H1 (cell line): Measurements from ENCODE around the gene FBXO5. TPM values are rescaled to one million over a fixed set of nuclear protein-coding genes. Genes with fewer than 3 reads are reported as not detected.

Source experiments
- CTCF ChIA-PET: fragments of 300-600 bp; sonication (Branson Sonifier 250); formaldehyde crosslinking; loops from one replicate; lab custom pipeline; 2021; ENCODE audit not compliant: partially characterized antibody; lab: Charles Lee
- POLR2A ChIA-PET: fragments of 300-600 bp; sonication (Branson Sonifier 250); formaldehyde crosslinking; loops from one replicate; lab custom pipeline; 2021; ENCODE audit warnings: inconsistent platforms; ENCODE audit not compliant: partially characterized antibody; lab: Charles Lee
- DNase-seq, 2 experiments: peaks; one replicate each; pipeline versions ENCODE4 v3.0.0 to v3.0.0-alpha.2; 2010 to 2022; ENCODE audit warnings: low spot score in 2 of 2, low read depth in 1 of 2, mixed read lengths in 1 of 2
- FAIRE-seq: peaks from 2 replicates; lab custom pipeline; 2011; peaks lifted over from hg19 to GRCh38; lab: Jason Lieb, UNC
- H2AFZ ChIP-seq: 2 replicates; pipeline ENCODE4 v1.8.1; 2012; ENCODE audit warnings: low read length, inconsistent platforms
- H2AK5ac ChIP-seq: 2 replicates; pipeline ENCODE4 v1.6.1; 2013; ENCODE audit warnings: low read depth, low read length
- H2BK120ac ChIP-seq: replicated peaks from 2 replicates; pipeline ENCODE3; 2013; ENCODE audit warnings: low read depth, low read length, inconsistent platforms
- H2BK12ac ChIP-seq: 2 replicates; pipeline ENCODE4 v1.6.1; 2013; ENCODE audit warnings: low read depth, low read length
- H2BK15ac ChIP-seq: 2 replicates; pipeline ENCODE4 v1.6.1; 2013; ENCODE audit warnings: low read length
- H2BK20ac ChIP-seq: 2 replicates; pipeline ENCODE4 v1.6.1; 2013; ENCODE audit warnings: low read length
- H2BK5ac ChIP-seq: 2 replicates; pipeline ENCODE4 v1.6.1; 2013; ENCODE audit warnings: low read depth, low read length
- H3K14ac ChIP-seq: 2 replicates; pipeline ENCODE4 v1.6.1; 2013; ENCODE audit warnings: inconsistent platforms; ENCODE audit not compliant: insufficient read length
- H3K18ac ChIP-seq: 2 replicates; pipeline ENCODE4 v1.6.1; 2013; ENCODE audit warnings: low read length; ENCODE audit errors: extremely low read depth
- H3K23ac ChIP-seq: 2 replicates; pipeline ENCODE4 v1.6.1; 2013; ENCODE audit warnings: inconsistent platforms; ENCODE audit not compliant: insufficient read length
- H3K23me2 ChIP-seq: 2 replicates; pipeline ENCODE4 v1.6.1; 2013; ENCODE audit warnings: low read depth, low read length
- H3K27ac ChIP-seq: 2 replicates; pipeline ENCODE4 v1.6.1; 2011; ENCODE audit warnings: low read depth, low read length, inconsistent platforms
- H3K27me3 ChIP-seq, 4 experiments: replicated peaks in 1 of 4; 1 replicate in 1 of 4; 2 replicates in 3 of 4; pipeline versions ENCODE4 v1.6.1 to v1.8.1; 2011 to 2013; ENCODE audit warnings: low read length in 3 of 4, mild to moderate bottlenecking in 3 of 4, inconsistent platforms in 2 of 4, mixed read lengths in 2 of 4, moderate library complexity in 1 of 4; ENCODE audit not compliant: control insufficient read depth in 3 of 4, insufficient read depth in 3 of 4; ENCODE audit errors: extremely low read depth in 1 of 4
- H3K36me3 ChIP-seq, 4 experiments: 2 replicates each; pipeline versions ENCODE4 v1.6.1 to v1.8.1; 2011 to 2013; ENCODE audit warnings: mild to moderate bottlenecking in 4 of 4, low read length in 3 of 4, moderate library complexity in 2 of 4, control low read depth in 1 of 4, inconsistent platforms in 1 of 4; ENCODE audit not compliant: insufficient read depth in 4 of 4, control insufficient read depth in 2 of 4
- H3K4ac ChIP-seq: replicated peaks from 2 replicates; pipeline ENCODE3; 2013; ENCODE audit warnings: low read length, low read depth, mixed read lengths, inconsistent platforms; ENCODE audit not compliant: insufficient read length
- H3K4me1 ChIP-seq, 4 experiments: replicated peaks in 1 of 4; 1 replicate in 1 of 4; 2 replicates in 3 of 4; pipeline versions ENCODE4 v1.6.1 to v1.8.1; 2011 to 2013; ENCODE audit warnings: low read length in 3 of 4, inconsistent platforms in 2 of 4, mixed read lengths in 1 of 4; ENCODE audit not compliant: insufficient read depth in 4 of 4, control insufficient read depth in 3 of 4
- H3K4me2 ChIP-seq, 2 experiments: 2 replicates each; pipeline versions ENCODE4 v1.6.1 to v1.8.1; 2011 to 2013; ENCODE audit warnings: low read depth in 2 of 2, low read length in 2 of 2, control low read depth in 1 of 2, inconsistent platforms in 1 of 2, mild to moderate bottlenecking in 1 of 2; ENCODE audit not compliant: insufficient read depth in 1 of 2
- H3K4me3 ChIP-seq, 4 experiments: fragments of 200-600, 300-600 bp in 1 of 4; sonication (generic), shearing (Covaris generic), sonication (Bioruptor Twin) in 1 of 4; 2 replicates each; pipeline versions ENCODE4 v1.5.1 to v1.8.1; 2011 to 2016; ENCODE audit warnings: low read length in 4 of 4, low read depth in 3 of 4, control low read depth in 2 of 4, inconsistent platforms in 2 of 4, mild to moderate bottlenecking in 2 of 4, mixed read lengths in 1 of 4, moderate library complexity in 1 of 4; ENCODE audit not compliant: insufficient read depth in 2 of 4; ENCODE audit errors: extremely low read depth in 1 of 4
- H3K56ac ChIP-seq: replicated peaks from 2 replicates; pipeline ENCODE3; 2013; ENCODE audit warnings: low read depth, mild to moderate bottlenecking, mixed read lengths, low read length, inconsistent platforms; ENCODE audit not compliant: insufficient read length
- H3K79me1 ChIP-seq: 2 replicates; pipeline ENCODE4 v1.6.1; 2013; ENCODE audit warnings: low read depth, low read length, control low read depth
- H3K79me2 ChIP-seq, 2 experiments: 2 replicates each; pipeline versions ENCODE4 v1.6.1 to v1.8.1; 2012 to 2013; ENCODE audit warnings: low read length in 2 of 2, mild to moderate bottlenecking in 2 of 2, inconsistent platforms in 1 of 2; ENCODE audit not compliant: insufficient read depth in 2 of 2, control insufficient read depth in 1 of 2
- H3K9ac ChIP-seq, 4 experiments: replicated peaks in 1 of 4; 1 replicate in 1 of 4; 2 replicates in 3 of 4; pipeline versions ENCODE4 v1.6.1 to v1.8.1; 2011 to 2013; ENCODE audit warnings: low read depth in 3 of 4, low read length in 3 of 4, control low read depth in 2 of 4, mild to moderate bottlenecking in 2 of 4, moderate library complexity in 2 of 4, inconsistent platforms in 1 of 4; ENCODE audit errors: extremely low read depth in 1 of 4
- H3K9me3 ChIP-seq, 2 experiments: 2 replicates each; pipeline versions ENCODE4 v1.6.1 to v1.8.1; 2012 to 2013; ENCODE audit warnings: mild to moderate bottlenecking in 2 of 2, moderate library complexity in 2 of 2, control low read depth in 1 of 2, inconsistent platforms in 1 of 2, low read depth in 1 of 2, low read length in 1 of 2, mixed read lengths in 1 of 2; ENCODE audit not compliant: insufficient read depth in 2 of 2
- H4K20me1 ChIP-seq, 2 experiments: replicated peaks in 1 of 2; 2 replicates each; pipeline versions ENCODE3 to v1.8.1; 2011 to 2013; ENCODE audit warnings: inconsistent platforms in 2 of 2, low read length in 2 of 2, mild to moderate bottlenecking in 1 of 2; ENCODE audit not compliant: insufficient read depth in 2 of 2, control insufficient read depth in 1 of 2
- H4K5ac ChIP-seq: 2 replicates; pipeline ENCODE4 v1.6.1; 2013; ENCODE audit warnings: low read length, low read depth, mixed read lengths, inconsistent platforms; ENCODE audit not compliant: insufficient read length
- H4K8ac ChIP-seq: 2 replicates; pipeline ENCODE4 v1.8.0; 2013; ENCODE audit warnings: mild to moderate bottlenecking, moderate library complexity, low read length, inconsistent platforms; ENCODE audit not compliant: insufficient read depth; ENCODE audit errors: extremely low read depth
- H4K91ac ChIP-seq: replicated peaks from 2 replicates; pipeline ENCODE3; 2013; ENCODE audit warnings: low read length, mixed read lengths, inconsistent platforms; ENCODE audit not compliant: insufficient read length
- ATF3 ChIP-seq: IDR thresholded peaks from 2 replicates; pipeline ENCODE4 v1.6.1; 2011; ENCODE audit warnings: low read depth, mild to moderate bottlenecking, low read length; ENCODE audit not compliant: insufficient read depth
- BRCA1 ChIP-seq: IDR thresholded peaks from 2 replicates; pipeline ENCODE4 v1.6.1; 2012; ENCODE audit warnings: low read depth, low read length, improper control_type of control experiment
- HDAC2 ChIP-seq, 2 experiments: fragments of 300-600 bp in 1 of 2; sonication (generic) in 1 of 2; IDR thresholded peaks; 2 replicates each; pipeline ENCODE4 v1.6.1; 2011 to 2012; ENCODE audit warnings: low read depth in 2 of 2, low read length in 2 of 2, mild to moderate bottlenecking in 2 of 2, moderate library complexity in 2 of 2, borderline replicate concordance in 1 of 2, inconsistent platforms in 1 of 2
- NRF1 ChIP-seq: IDR thresholded peaks from 2 replicates; pipeline ENCODE4 v1.6.1; 2011; ENCODE audit warnings: mild to moderate bottlenecking, low read depth, low read length, improper control_type of control experiment
- PHF8 ChIP-seq: fragments of 200-600 bp; sonication (generic); conservative IDR thresholded peaks from 2 replicates; pipeline ENCODE4 v1.7.1; 2012; ENCODE audit warnings: low read depth, mild to moderate bottlenecking, inconsistent platforms, low read length, moderate library complexity
- POLR2A ChIP-seq, 2 experiments: IDR thresholded peaks; 1 replicate in 1 of 2; 2 replicates in 1 of 2; pipeline ENCODE4 v1.6.1; 2011; ENCODE audit warnings: low read depth in 2 of 2, low read length in 2 of 2, mild to moderate bottlenecking in 2 of 2; ENCODE audit errors: control extremely low read depth in 1 of 2
- RFX5 ChIP-seq: IDR thresholded peaks from 2 replicates; pipeline ENCODE4 v1.6.1; 2011; ENCODE audit warnings: low read depth, low read length, improper control_type of control experiment, borderline replicate concordance
- SAP30 ChIP-seq: fragments of 300-600 bp; sonication (generic); IDR thresholded peaks from 2 replicates; pipeline ENCODE4 v1.7.1; 2012; ENCODE audit warnings: low read length, moderate library complexity, mild to moderate bottlenecking, inconsistent platforms; ENCODE audit not compliant: insufficient read depth, insufficient replicate concordance
- TAF1 ChIP-seq: IDR thresholded peaks from 2 replicates; pipeline ENCODE4 v1.6.1; 2011; ENCODE audit warnings: mild to moderate bottlenecking, low read depth, low read length
- WGBS, 2 experiments: shearing (Covaris generic) in 1 of 2; methylation state at CpG; one replicate each; pipeline versions ENCODE4 v1.1.6 to v1.1.7; 2013 to 2015; ENCODE audit warnings: low lambda C conversion rate in 2 of 2, mixed read lengths in 2 of 2, inconsistent platforms in 1 of 2, low coverage in 1 of 2, missing lambda C conversion rate in 1 of 2; ENCODE audit not compliant: insufficient replicate concordance in 2 of 2, insufficient coverage in 1 of 2, insufficient read length in 1 of 2; ENCODE audit errors: extremely low coverage in 1 of 2, missing lambda C conversion rate in 1 of 2; 5-methylcytosine and 5-hydroxymethylcytosine counted together
- polyA plus RNA-seq, 7 experiments: library from polyadenylated mRNA; depleted of rRNA in 3 of 7; stranded (reverse) in 5 of 7; unstranded in 2 of 7; fragments of >200 nt in 5 of 7; fragments of 200-250 nt in 2 of 7; gene quantifications; 1 replicate in 5 of 7; 2 replicates in 1 of 7; 4 replicates in 1 of 7; pipeline versions ENCODE4 v1.2.1 to v1.2.3, GENCODE V29; 2011 to 2013; ENCODE audit warnings: missing spikeins in 2 of 7, mixed read lengths in 2 of 7
- total RNA-seq: library from RNA; stranded (reverse); fragmentation: NEBNext Ultra II Directional; extraction: Animal tissue kit (Norgen Biotek cat#: 25700); gene quantifications from 2 replicates; pipeline ENCODE4 v1.2.1, GENCODE V29; 2021

Gene FBXO5
- total and polyA plus RNA-seq, 2 of the 8 experiments (the other 6 are each of a cell fraction or from before 2014, with no cell fraction given), result 13.7 to 55.1 TPM

DNA sequence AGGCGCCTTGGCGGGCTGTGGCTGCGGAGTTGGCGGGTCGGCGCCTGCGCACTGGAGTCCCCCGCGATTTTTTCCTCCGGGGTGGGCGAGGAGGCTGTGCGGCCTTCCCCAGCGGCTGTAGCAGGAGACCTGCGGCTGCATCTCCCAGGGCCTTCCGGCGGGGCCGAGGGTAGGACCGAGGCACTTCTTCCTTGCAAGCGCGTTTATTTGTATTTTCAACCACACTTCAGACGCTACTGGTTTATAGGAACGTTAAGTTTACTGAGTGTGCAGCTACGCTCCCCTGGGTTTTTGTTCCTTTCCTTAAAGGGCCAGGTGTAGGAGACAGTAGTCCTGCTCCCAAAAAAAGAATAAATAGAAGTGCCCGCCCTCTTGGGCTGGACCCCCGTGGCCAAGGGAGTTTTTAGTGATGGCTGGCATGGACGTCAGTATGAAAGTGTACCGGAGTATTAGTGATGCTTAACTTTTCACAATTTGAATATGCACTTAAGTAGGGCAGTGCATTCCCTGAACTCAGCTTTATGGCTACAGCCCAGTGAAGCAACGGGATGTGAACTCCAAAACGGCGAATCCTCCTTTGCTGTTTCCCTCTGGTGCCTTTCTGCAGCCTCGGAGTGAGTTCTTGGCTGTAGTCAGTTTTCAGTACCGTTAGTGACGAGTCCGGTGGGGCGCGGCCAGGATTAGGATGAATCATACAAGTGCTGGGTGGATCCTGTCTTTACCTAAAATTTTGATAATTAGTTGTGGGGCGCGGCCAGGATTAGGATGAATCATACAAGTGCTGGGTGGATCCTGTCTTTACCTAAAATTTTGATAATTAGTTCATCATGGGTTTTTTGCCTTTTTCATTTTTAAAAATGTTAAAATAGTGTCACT, 1.0 kb upstream of the FBXO5 start:
- Histone ChIP-seq H3K23me2 (peaks cover 5% of the 10 kb centered on the region), H4K5ac (peak overlapping the region; percentile 57), H2BK20ac (no peak overlapping the region), H4K20me1 (peaks cover 4% of the 10 kb centered on the region in 2 experiments), H2AFZ (0 out of 2 replicates have a peak overlapping the region, but pooled peaks have one; percentile 47), H2BK5ac (peak overlapping the region; percentile 87), H3K4ac (peak overlapping the region; percentile 17), H3K4me3 (peak overlapping the region; percentile 80 to 97 (median 88)), H3K79me2 (peaks cover 38 to 75% of the 10 kb centered on the region in 2 experiments), H3K56ac (peak overlapping the region; percentile 89), H3K79me1 (no peaks in the 10 kb centered on the region), H2AK5ac (no peak overlapping the region), H3K4me1 (peaks cover 2% of the 10 kb centered on the region in 4 experiments; a peak in 3 of 7 replicates), H3K9me3 (no peaks in the 10 kb centered on the region), H2BK12ac (no peak overlapping the region; the same call in 1 of the 2 replicates), H3K18ac (peak overlapping the region; percentile 33), H3K27ac (peak overlapping the region; percentile 92), H4K91ac (peak overlapping the region; percentile 75), H4K8ac (peak overlapping the region; percentile 79; the same call in 1 of the 2 replicates), H3K23ac (no peak overlapping the region), H2BK120ac (no peak overlapping the region), H3K27me3 (no peaks in the 10 kb centered on the region), H3K4me2 (peak overlapping the region; percentile 75 to 95), H3K14ac (peak overlapping the region; percentile 95), H2BK15ac (no peak overlapping the region), H3K36me3 (peaks cover 0 to 11% (median 0%) of the 10 kb centered on the region in 4 experiments; a peak in 3 of 8 replicates), H3K9ac (peak overlapping the region; percentile 81 to 96 (median 95))
- 2% methylated on average over 38 of the region's 38 CpGs; no CpG with 5 or more reads in 1 of the 2 experiments for WGBS, 2 experiments
- ChIA-PET POLR2A (interaction anchor here (0.6 to 5.5 kb wide), 13 partner anchors 7 to 215 kb away, joined by 3 to 103 read pairs (median 4); partner anchors contain the start of gene MTRF1L), CTCF (interaction anchor here (1.3 kb wide), 1 partner anchor 30 kb away, joined by 4 read pairs; no protein-coding TSS in a partner anchor)
- FAIRE-seq (no peak), DNase-seq (peak in 1 of 2 experiments; percentile 94)
- TF ChIP-seq POLR2A (IDR thresholded peaks at IDR 0.05; ENCODE audit: control extremely low read depth in 1 of 2, low read depth in 2 of 2, low read length in 2 of 2), result 0 out of 3 replicates have a peak, but pooled peaks of 1 of the 2 experiments have one; percentile 31
- peak; percentile 93 for TF ChIP-seq NRF1
- TF ChIP-seq TAF1, result no peak; the same call in 1 of the 2 replicates
- TF ChIP-seq RFX5, result no peak
- no peak for TF ChIP-seq ATF3
- no peak for TF ChIP-seq BRCA1
- TF ChIP-seq HDAC2 (IDR thresholded peaks at IDR 0.05; ENCODE audit: borderline replicate concordance in 1 of 2, low read depth in 2 of 2, low read length in 2 of 2), result peak in 1 of 2 experiments; percentile 60; a peak in 1 of 4 replicates
- TF ChIP-seq PHF8, result peak; percentile 88; the same call in 1 of the 2 replicates
- peak; percentile 44 for TF ChIP-seq SAP30
